Spinal cord (tissue), 10 donors: ENCODE results near the gene SEPTIN1. TPM values are rescaled to one million over a fixed set of nuclear protein-coding genes. Genes with fewer than 3 reads are reported as not detected.
"Not testable (repeated sequence)": the region's sequence is repeated elsewhere in the genome, so short reads cannot be mapped to it uniquely, and the experiment has no call there.

Source experiments
- DNase-seq, 6 donors: peaks; one replicate each; pipeline versions ENCODE4 v3.0.0 to v3.0.0-alpha.2; 2013 to 2015; ENCODE audit warnings: low spot score in 6 of 6, low read depth in 4 of 6
- H3K27ac ChIP-seq: one replicate; pipeline ENCODE4 v1.5.1; 2013; ENCODE audit warnings: low read depth, low read length, control low read depth
- H3K27me3 ChIP-seq: one replicate; pipeline ENCODE4 v1.6.1; 2013; ENCODE audit warnings: low read length; ENCODE audit not compliant: control insufficient read depth, insufficient read depth
- H3K36me3 ChIP-seq: one replicate; pipeline ENCODE4 v1.6.1; 2013; ENCODE audit warnings: low read length; ENCODE audit not compliant: control insufficient read depth, insufficient read depth
- H3K4me1 ChIP-seq: one replicate; pipeline ENCODE4 v1.6.1; 2013; ENCODE audit warnings: low read length; ENCODE audit not compliant: control insufficient read depth, insufficient read depth
- H3K4me3 ChIP-seq: one replicate; pipeline ENCODE4 v1.5.1; 2013; ENCODE audit warnings: low read depth, low read length, control low read depth
- H3K9me3 ChIP-seq: one replicate; pipeline ENCODE4 v1.6.1; 2013; ENCODE audit warnings: low read length; ENCODE audit not compliant: control insufficient read depth, insufficient read depth
- WGBS: methylation state at CpG from one replicate; pipeline ENCODE4 v1.1.5; 2013; ENCODE audit warnings: missing lambda C conversion rate; ENCODE audit not compliant: insufficient coverage; 5-methylcytosine and 5-hydroxymethylcytosine counted together
- polyA plus RNA-seq, 2 donors: library from polyadenylated mRNA; unstranded; fragments of 120-200 nt; gene quantifications; one replicate each; pipeline ENCODE4 v1.2.1, GENCODE V29; 2013; ENCODE audit not compliant: insufficient read length in 2 of 2
- total RNA-seq, 2 donors: library from RNA; depleted of rRNA in 1 of 2; stranded (reverse); fragments of 120-200 nt in 1 of 2; fragments of >200 nt in 1 of 2; gene quantifications; one replicate each; pipeline versions ENCODE4 v1.2.3 to v1.2.4, GENCODE V29; 2013 to 2014
- donor health status: healthy.

The SEPTIN1 gene
- total and polyA plus RNA-seq, 4 donors, result 0.10 to 5.9 (median 2.7) TPM

DNA sequence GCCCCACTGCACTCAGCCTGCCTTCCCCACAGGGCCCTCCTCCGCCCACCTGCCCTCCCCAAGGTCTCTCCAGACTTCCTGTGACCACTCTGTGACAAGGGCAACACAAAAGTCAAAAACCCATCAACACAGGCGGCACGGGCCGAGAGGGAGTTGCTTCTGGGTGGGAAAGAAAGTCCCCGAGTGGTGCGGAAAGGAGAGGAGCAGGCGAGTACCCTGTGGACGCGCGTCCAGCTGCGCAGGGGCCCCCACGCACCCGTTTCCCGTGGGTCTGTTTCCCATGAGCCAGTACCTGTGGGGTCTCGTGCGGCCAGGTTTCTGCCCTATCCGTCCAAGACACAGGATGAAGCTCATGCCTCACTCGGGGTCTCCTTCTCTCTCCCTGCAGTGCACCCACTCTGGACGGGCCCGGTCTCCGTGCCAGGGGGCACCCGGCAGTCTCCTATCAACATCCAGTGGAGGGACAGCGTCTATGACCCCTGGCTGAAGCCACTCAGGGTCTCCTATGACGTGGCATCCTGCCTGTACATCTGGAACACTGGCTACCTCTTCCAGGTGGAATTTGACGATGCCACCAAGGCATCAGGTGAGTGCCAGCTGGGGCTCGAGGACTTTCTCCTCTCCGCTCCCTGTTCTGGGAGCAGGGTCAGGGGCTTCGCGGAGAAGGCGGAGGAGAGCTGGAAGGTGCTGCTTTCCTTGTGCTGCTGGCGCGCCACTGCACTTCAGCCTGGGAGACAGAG is 39.4 kb downstream of the SEPTIN1 start:
- H3K4me3 ChIP-seq, result no peak overlapping the region
- H3K27me3 ChIP-seq, result no peaks in the 10 kb centered on the region
- peaks cover 15% of the 10 kb centered on the region for H3K36me3 ChIP-seq
- no peak overlapping the region for H3K27ac ChIP-seq
- no peaks in the 10 kb centered on the region for H3K9me3 ChIP-seq
- H3K4me1 ChIP-seq, result no peaks in the 10 kb centered on the region
- 96% methylated on average over 31 of the region's 32 CpGs for WGBS
- no peak for DNase-seq

DNA sequence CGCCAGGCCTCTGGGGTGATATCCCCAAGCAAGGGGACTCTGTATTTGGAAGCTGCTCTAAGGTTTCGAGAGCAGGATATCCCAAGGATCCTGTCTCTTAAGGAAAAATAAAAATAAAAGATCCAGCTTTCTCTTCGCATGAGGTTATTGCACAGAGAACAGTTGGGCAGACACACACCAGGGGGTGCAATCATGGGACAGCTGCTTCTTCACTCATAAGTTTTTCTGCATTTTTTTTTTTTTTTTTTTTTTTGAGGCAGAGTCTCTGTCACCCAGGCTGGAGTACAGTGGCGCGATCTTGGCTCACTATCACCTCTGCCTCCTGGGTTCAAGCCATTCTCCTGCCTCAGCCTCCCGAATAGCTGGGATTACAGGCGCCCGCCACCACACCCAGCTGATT is 40.4 kb downstream of the SEPTIN1 start:
- H3K27me3 ChIP-seq, H3K9me3 ChIP-seq, H3K36me3 ChIP-seq, H3K27ac ChIP-seq, DNase-seq, H3K4me1 ChIP-seq, H3K4me3 ChIP-seq: not testable (repeated sequence)
- 95% methylated on average over 6 of the region's 8 CpGs for WGBS

DNA sequence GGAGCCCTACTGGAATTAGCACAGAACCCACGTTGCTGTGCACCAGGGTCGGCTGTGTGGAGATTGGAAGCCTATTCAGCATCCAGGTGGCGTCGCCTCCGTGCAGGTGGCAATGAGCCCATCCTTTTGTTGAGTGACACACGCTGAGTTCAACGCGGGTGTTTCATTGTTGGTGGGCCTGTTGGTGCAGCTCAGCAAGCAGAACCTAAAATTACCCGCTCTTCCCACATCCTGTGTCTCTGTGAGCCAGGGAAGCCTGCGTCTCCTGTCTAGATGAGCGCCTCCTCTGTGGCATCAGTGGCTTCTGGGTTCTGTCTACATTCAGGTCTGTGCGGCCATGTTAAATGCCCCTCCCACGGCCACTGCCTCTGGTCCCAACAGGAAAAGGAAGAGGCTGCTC is 41.7 kb downstream of the SEPTIN1 start:
- H3K4me1 ChIP-seq, result peaks cover 6% of the 10 kb centered on the region
- no peak overlapping the region for H3K27ac ChIP-seq
- H3K9me3 ChIP-seq, result no peaks in the 10 kb centered on the region
- DNase-seq, result no peak
- H3K27me3 ChIP-seq, result no peaks in the 10 kb centered on the region
- H3K36me3 ChIP-seq, result peaks cover 8% of the 10 kb centered on the region
- H3K4me3 ChIP-seq, result no peak overlapping the region
- WGBS, result 87% methylated on average over 13 of the region's 13 CpGs

DNA sequence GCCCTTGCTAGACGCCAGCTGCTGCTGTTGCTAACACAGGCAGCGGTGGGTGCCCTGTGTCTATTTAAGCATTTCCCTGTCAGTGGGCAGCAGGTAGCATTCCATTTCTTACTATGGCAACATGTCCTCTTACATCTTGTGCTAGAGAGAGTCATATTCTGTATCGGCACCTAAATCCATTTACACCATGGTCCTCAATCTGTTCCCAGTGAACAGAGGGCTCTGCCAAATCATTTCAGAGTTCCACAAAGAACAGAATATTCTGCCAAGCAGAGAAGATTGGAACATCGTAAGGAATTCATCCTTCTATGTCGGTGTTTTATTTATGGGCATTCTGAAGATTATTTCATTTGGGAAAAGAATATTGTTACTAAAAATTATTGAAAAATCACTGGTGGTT is 43.6 kb downstream of the SEPTIN1 start:
- H3K27ac ChIP-seq, H3K9me3 ChIP-seq, DNase-seq, H3K4me3 ChIP-seq, H3K36me3 ChIP-seq, H3K27me3 ChIP-seq, H3K4me1 ChIP-seq: not testable (repeated sequence)
- no CpG with 5 or more reads among the region's 5 CpGs for WGBS

DNA sequence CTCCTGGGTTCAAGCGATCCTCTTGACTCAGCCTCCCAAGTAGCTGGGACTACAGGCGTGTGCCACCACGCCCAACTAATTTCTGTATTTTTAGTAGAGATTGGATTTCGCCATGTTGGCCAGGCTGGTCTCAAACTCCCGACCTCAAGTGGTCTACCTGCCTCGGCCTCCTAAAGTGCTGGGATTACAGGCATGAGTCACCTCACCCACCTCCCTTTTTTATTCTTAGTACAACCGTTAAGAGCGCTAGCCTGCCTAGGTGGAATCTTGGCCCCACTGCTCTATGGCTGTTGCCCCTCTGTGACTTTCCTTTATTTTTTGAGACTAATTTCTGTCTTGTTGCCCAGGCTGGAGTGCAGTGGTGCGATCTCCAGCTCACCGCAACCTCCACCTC is 44.4 kb downstream of the SEPTIN1 start:
- H3K27ac ChIP-seq, H3K4me3 ChIP-seq, H3K9me3 ChIP-seq, H3K36me3 ChIP-seq, DNase-seq, H3K27me3 ChIP-seq, H3K4me1 ChIP-seq: not testable (repeated sequence)
- WGBS, result 97% methylated on average over 7 of the region's 10 CpGs

DNA sequence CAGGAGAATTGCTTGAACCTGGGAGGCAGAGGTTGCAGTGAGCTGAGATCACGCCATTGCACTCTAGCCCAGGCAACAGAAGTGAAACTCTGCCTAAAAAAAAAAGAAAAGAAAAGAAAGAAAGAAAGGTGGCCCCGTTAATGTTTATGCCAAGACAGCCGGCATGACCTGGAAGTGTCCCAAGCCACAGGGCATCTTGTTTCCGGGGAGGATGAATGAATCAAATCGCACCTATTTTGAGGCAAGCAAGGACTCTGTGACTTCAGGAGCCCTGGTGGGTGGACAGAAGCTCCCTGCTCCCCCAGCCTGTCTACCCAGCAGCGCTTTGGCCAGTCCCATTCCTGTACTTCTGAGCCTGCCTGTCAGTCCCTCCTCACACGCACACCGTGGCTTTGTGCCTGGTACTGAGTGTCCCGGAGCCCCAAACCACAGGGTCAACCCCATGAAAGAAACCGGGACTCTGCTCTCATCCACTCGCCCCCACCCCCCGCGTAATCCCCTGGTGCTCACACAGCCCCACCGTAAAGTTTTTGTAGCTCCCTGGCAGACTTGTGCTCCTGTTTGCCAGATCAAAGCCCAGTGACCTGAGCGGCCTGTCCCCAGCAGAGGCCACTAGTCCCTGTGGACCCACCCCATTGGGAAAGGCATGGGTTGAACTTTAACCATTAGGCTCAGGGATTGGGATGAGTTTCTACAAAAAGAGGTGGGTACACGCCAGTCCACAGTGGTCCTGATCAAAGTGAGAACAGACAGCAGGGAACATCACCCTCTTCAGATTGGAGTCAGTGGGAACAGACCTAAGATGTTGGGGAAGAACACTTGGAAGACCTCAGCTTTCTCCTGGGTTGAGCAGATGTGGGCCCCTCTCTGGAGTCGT is 46.5 kb downstream of the SEPTIN1 start:
- H3K27ac ChIP-seq, result peak overlapping the region; percentile 78
- no peaks in the 10 kb centered on the region for H3K9me3 ChIP-seq
- no peaks in the 10 kb centered on the region for H3K27me3 ChIP-seq
- H3K36me3 ChIP-seq, result no peaks in the 10 kb centered on the region
- peak overlapping the region; percentile 55 for H3K4me3 ChIP-seq
- WGBS, result 58% methylated on average over 17 of the region's 17 CpGs
- H3K4me1 ChIP-seq, result peaks cover 7% of the 10 kb centered on the region
- DNase-seq, result peak in 1 of 6 donors; percentile 13

DNA sequence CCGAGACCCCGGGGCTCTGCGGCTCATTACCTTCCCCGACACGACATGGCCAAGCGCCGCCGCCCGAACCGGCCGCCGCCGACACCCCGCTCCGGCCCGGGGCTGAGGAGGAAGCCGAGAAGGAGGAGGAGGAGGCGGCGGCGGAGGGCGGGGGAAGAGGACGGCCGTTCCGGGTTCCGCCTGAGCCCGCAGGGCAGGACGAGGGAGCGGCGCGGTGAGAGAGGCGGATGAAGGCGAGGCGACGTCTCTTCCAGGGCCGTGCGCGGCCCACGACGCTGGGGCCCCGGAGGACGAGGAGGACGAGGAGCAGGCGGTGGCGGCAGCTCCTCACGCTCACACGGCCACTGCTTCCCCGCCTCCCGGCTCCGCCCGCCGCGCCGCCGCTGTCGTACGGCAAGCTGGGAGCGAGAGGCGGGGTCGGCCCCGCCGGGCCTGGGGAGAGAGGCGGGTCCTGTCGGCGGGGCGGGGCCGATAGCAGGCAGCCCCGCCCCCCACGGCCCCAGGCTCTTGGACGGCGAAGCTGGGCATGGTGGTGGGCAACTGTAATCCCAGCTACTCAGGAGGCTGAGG is 47.2 kb downstream of the SEPTIN1 start:
- not testable (repeated sequence) for H3K36me3 ChIP-seq, H3K27me3 ChIP-seq, H3K9me3 ChIP-seq, H3K4me1 ChIP-seq
- H3K4me3 ChIP-seq, result peak overlapping the region; percentile 55
- WGBS, result 0% methylated on average over 70 of the region's 70 CpGs
- peak overlapping the region; percentile 88 for H3K27ac ChIP-seq
- DNase-seq, result peak in 3 of 6 donors; percentile 64 to 90 (median 88)

DNA sequence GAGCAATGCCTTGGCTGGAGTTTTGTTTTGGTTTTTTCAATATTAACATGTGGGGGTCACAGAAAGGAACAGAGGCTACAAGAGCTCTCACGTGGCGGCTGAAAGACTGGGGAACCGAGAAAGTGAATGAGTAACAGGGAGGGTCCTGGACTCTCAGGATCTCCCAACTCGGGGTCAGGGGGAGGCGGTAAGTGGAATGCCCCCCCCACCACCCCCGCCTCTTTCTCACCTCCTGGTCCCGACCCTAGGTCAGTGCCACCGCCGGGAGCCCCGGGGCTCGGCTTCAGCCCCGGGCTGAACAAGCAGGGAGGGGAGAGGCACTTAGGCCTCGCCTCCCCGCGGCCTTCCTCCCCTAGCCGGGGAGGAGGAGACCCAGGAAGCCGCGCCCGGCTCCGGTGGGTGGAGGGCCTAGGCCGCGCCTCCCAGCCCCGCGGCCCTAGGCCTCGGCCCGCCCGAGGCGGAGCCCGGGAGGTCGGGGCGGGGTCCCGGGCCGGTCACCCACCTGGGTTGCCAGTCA is 47.8 kb downstream of the SEPTIN1 start:
- WGBS, result 0% methylated on average over 8 of the region's 33 CpGs
- peak overlapping the region; percentile 55 for H3K4me3 ChIP-seq
- H3K27me3 ChIP-seq, H3K4me1 ChIP-seq, H3K27ac ChIP-seq, H3K36me3 ChIP-seq, H3K9me3 ChIP-seq: not testable (repeated sequence)
- DNase-seq, result peak in 3 of 6 donors; percentile 31 to 79 (median 57)
